ENCODE data around the gene PLN. TPM values are rescaled to one million over a fixed set of nuclear protein-coding genes. Genes with fewer than 3 reads are reported as not detected.

The PLN gene
- total RNA-seq, 1 experiment from 2014 or later: not detected

DNA sequence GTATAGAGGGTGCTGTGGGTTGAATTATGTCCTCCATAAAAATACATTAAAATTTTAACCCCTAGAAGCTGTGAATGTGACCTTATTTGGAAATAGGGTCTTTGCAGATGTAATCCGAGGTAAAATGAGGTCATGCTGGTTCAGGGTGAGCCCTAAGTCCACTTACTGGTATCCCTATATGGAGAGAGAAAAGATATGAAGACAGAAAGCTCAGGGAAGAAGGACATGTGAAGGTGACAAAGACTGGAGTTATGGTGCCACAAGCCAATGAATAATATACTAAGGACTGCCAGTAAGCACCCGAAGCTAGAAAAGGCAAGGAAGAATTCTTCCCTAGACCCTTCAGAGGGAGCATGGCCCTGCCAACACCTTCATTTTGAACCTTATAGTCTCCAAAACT lies 50.2 kb downstream of the PLN start:
- POLR2A ChIA-PET: no interaction called here
- peaks cover 25% of the 10 kb centered on the region for H3K4me1 Mint-ChIP-seq
- H3K27me3 Mint-ChIP-seq (ENCODE audit: low read depth): no peaks in the 10 kb centered on the region
- DNase-seq (ENCODE audit: low spot score) (no peak), ATAC-seq (no peak)
- peaks cover 19% of the 10 kb centered on the region for H3K9me3 Mint-ChIP-seq
- H3K4me3 Mint-ChIP-seq: no peak overlapping the region
- H3K27ac Mint-ChIP-seq: peak overlapping the region; percentile 1; the same call in 1 of the 2 replicates
- TF ChIP-seq FOXK1 (CRISPR knock-in tag; IDR thresholded peaks at IDR 0.05) (no peak), FOXP1 (CRISPR knock-in tag; IDR thresholded peaks at IDR 0.05; ENCODE audit: borderline replicate concordance) (no peak), GTF2I (CRISPR knock-in tag; conservative IDR thresholded peaks at IDR 0.05) (no peak), NFE2L1 (CRISPR knock-in tag; IDR thresholded peaks at IDR 0.05) (no peak)
- TF ChIP-seq, protein P1, sequence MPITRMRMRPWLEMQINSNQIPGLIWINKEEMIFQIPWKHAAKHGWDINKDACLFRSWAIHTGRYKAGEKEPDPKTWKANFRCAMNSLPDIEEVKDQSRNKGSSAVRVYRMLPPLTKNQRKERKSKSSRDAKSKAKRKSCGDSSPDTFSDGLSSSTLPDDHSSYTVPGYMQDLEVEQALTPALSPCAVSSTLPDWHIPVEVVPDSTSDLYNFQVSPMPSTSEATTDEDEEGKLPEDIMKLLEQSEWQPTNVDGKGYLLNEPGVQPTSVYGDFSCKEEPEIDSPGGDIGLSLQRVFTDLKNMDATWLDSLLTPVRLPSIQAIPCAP (CRISPR knock-in tag; IDR thresholded peaks at IDR 0.05): no peak
- TF ChIP-seq, protein P2, sequence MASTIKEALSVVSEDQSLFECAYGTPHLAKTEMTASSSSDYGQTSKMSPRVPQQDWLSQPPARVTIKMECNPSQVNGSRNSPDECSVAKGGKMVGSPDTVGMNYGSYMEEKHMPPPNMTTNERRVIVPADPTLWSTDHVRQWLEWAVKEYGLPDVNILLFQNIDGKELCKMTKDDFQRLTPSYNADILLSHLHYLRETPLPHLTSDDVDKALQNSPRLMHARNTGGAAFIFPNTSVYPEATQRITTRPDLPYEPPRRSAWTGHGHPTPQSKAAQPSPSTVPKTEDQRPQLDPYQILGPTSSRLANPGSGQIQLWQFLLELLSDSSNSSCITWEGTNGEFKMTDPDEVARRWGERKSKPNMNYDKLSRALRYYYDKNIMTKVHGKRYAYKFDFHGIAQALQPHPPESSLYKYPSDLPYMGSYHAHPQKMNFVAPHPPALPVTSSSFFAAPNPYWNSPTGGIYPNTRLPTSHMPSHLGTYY (CRISPR knock-in tag; IDR thresholded peaks at IDR 0.05): no peak
- peaks cover 14% of the 10 kb centered on the region for H3K36me3 Mint-ChIP-seq
- CTCF ChIA-PET: interaction anchor here (0.5 to 1.0 kb wide), 2 partner anchors 33 to 614 kb away, joined by 3 read pairs; no protein-coding TSS in a partner anchor

DNA sequence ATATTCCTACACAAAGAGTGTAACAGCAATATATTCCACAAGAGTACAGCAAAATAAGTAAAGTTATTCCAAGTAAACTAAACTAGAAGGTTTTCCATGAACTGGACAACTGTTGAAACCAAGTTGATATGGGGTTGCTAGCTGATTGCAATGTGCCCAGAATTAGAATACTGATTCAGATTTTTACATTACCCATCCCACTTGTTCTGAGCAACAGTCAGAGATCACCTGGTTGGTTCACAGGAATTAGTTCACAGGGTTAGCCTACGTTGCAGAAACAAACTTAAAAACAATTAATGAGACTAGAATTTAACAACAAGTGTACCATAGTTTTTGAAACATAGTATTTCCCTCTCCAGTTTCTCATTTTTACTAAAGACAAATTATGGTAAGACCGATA lies 54.2 kb downstream of the PLN start:
- Mint-ChIP-seq H3K9me3 (peaks cover 36% of the 10 kb centered on the region), H3K4me1 (peaks cover 15% of the 10 kb centered on the region), H3K36me3 (peaks cover 36% of the 10 kb centered on the region), H3K27ac (no peak overlapping the region), H3K4me3 (no peak overlapping the region), H3K27me3 (ENCODE audit: low read depth) (no peaks in the 10 kb centered on the region)
- ChIA-PET POLR2A (no interaction called here), CTCF (no interaction called here)
- DNase-seq (ENCODE audit: low spot score) (no peak), ATAC-seq (no peak)
- TF ChIP-seq, protein P3, sequence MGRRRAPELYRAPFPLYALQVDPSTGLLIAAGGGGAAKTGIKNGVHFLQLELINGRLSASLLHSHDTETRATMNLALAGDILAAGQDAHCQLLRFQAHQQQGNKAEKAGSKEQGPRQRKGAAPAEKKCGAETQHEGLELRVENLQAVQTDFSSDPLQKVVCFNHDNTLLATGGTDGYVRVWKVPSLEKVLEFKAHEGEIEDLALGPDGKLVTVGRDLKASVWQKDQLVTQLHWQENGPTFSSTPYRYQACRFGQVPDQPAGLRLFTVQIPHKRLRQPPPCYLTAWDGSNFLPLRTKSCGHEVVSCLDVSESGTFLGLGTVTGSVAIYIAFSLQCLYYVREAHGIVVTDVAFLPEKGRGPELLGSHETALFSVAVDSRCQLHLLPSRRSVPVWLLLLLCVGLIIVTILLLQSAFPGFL (CRISPR knock-in tag; IDR thresholded peaks at IDR 0.05; ENCODE audit: borderline replicate concordance): no peak
- TF ChIP-seq, protein P4, sequence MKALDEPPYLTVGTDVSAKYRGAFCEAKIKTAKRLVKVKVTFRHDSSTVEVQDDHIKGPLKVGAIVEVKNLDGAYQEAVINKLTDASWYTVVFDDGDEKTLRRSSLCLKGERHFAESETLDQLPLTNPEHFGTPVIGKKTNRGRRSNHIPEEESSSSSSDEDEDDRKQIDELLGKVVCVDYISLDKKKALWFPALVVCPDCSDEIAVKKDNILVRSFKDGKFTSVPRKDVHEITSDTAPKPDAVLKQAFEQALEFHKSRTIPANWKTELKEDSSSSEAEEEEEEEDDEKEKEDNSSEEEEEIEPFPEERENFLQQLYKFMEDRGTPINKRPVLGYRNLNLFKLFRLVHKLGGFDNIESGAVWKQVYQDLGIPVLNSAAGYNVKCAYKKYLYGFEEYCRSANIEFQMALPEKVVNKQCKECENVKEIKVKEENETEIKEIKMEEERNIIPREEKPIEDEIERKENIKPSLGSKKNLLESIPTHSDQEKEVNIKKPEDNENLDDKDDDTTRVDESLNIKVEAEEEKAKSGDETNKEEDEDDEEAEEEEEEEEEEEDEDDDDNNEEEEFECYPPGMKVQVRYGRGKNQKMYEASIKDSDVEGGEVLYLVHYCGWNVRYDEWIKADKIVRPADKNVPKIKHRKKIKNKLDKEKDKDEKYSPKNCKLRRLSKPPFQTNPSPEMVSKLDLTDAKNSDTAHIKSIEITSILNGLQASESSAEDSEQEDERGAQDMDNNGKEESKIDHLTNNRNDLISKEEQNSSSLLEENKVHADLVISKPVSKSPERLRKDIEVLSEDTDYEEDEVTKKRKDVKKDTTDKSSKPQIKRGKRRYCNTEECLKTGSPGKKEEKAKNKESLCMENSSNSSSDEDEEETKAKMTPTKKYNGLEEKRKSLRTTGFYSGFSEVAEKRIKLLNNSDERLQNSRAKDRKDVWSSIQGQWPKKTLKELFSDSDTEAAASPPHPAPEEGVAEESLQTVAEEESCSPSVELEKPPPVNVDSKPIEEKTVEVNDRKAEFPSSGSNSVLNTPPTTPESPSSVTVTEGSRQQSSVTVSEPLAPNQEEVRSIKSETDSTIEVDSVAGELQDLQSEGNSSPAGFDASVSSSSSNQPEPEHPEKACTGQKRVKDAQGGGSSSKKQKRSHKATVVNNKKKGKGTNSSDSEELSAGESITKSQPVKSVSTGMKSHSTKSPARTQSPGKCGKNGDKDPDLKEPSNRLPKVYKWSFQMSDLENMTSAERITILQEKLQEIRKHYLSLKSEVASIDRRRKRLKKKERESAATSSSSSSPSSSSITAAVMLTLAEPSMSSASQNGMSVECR (CRISPR knock-in tag; IDR thresholded peaks at IDR 0.05; ENCODE audit: borderline replicate concordance): no peak
- TF ChIP-seq JUN (CRISPR knock-in tag; IDR thresholded peaks at IDR 0.05) (no peak), ZNF263 (CRISPR knock-in tag; IDR thresholded peaks at IDR 0.05; ENCODE audit: low read depth) (no peak), TP53 (CRISPR knock-in tag; IDR thresholded peaks at IDR 0.05) (no peak), ZNF219 (CRISPR knock-in tag; IDR thresholded peaks at IDR 0.05; ENCODE audit: borderline replicate concordance) (no peak), SMAD3 (CRISPR knock-in tag; IDR thresholded peaks at IDR 0.05; ENCODE audit: borderline replicate concordance) (no peak)
- TF ChIP-seq, protein P5, sequence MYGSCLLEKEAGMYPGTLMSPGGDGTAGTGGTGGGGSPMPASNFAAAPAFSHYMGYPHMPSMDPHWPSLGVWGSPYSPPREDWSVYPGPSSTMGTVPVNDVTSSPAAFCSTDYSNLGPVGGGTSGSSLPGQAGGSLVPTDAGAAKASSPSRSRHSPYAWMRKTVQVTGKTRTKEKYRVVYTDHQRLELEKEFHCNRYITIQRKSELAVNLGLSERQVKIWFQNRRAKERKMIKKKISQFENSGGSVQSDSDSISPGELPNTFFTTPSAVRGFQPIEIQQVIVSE (CRISPR knock-in tag; IDR thresholded peaks at IDR 0.05; ENCODE audit: borderline replicate concordance): no peak

DNA sequence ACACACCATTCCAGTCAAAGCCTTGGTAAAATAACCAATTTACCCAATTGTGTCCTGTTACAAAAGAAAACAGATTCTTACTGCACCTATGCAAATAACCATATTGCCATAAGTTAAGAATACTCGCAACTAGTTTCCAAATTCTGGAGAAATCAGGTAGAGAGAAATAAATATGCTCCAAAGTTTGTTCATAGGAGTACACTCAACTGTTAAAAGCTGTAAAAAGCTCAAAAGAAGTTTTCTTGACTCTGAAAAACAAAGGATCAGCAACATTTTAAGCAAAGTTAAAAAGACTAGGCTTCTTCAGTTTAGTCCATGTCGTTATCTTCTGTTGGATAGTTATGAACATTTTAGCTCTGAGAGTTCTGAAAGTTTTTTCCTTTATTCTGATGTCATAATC lies 55.3 kb downstream of the PLN start:
- Mint-ChIP-seq H3K27ac (no peak overlapping the region), H3K4me1 (peaks cover 5% of the 10 kb centered on the region), H3K36me3 (peaks cover 36% of the 10 kb centered on the region), H3K27me3 (ENCODE audit: low read depth) (no peaks in the 10 kb centered on the region), H3K4me3 (no peak overlapping the region), H3K9me3 (peaks cover 36% of the 10 kb centered on the region)
- ATAC-seq: no peak
- POLR2A ChIA-PET: no interaction called here
- DNase-seq (ENCODE audit: low spot score): no peak
- CTCF ChIA-PET: no interaction called here
- TF ChIP-seq, protein P6, sequence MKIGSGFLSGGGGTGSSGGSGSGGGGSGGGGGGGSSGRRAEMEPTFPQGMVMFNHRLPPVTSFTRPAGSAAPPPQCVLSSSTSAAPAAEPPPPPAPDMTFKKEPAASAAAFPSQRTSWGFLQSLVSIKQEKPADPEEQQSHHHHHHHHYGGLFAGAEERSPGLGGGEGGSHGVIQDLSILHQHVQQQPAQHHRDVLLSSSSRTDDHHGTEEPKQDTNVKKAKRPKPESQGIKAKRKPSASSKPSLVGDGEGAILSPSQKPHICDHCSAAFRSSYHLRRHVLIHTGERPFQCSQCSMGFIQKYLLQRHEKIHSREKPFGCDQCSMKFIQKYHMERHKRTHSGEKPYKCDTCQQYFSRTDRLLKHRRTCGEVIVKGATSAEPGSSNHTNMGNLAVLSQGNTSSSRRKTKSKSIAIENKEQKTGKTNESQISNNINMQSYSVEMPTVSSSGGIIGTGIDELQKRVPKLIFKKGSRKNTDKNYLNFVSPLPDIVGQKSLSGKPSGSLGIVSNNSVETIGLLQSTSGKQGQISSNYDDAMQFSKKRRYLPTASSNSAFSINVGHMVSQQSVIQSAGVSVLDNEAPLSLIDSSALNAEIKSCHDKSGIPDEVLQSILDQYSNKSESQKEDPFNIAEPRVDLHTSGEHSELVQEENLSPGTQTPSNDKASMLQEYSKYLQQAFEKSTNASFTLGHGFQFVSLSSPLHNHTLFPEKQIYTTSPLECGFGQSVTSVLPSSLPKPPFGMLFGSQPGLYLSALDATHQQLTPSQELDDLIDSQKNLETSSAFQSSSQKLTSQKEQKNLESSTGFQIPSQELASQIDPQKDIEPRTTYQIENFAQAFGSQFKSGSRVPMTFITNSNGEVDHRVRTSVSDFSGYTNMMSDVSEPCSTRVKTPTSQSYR (CRISPR knock-in tag; IDR thresholded peaks at IDR 0.05): no peak
- TF ChIP-seq, protein P7, sequence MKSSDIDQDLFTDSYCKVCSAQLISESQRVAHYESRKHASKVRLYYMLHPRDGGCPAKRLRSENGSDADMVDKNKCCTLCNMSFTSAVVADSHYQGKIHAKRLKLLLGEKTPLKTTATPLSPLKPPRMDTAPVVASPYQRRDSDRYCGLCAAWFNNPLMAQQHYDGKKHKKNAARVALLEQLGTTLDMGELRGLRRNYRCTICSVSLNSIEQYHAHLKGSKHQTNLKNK (CRISPR knock-in tag; IDR thresholded peaks at IDR 0.05): no peak
- TF ChIP-seq PRRX2 (CRISPR knock-in tag; IDR thresholded peaks at IDR 0.05): no peak
- no peak for TF ChIP-seq GABPB1 (CRISPR knock-in tag; IDR thresholded peaks at IDR 0.05)

All from WTC11 (cell line).